Measurements from ENCODE around the gene SAC3D1.
"Not testable (repeated sequence)": the region's sequence is repeated elsewhere in the genome, so short reads cannot be mapped to it uniquely, and the experiment has no call there.

Gene SAC3D1

DNA sequence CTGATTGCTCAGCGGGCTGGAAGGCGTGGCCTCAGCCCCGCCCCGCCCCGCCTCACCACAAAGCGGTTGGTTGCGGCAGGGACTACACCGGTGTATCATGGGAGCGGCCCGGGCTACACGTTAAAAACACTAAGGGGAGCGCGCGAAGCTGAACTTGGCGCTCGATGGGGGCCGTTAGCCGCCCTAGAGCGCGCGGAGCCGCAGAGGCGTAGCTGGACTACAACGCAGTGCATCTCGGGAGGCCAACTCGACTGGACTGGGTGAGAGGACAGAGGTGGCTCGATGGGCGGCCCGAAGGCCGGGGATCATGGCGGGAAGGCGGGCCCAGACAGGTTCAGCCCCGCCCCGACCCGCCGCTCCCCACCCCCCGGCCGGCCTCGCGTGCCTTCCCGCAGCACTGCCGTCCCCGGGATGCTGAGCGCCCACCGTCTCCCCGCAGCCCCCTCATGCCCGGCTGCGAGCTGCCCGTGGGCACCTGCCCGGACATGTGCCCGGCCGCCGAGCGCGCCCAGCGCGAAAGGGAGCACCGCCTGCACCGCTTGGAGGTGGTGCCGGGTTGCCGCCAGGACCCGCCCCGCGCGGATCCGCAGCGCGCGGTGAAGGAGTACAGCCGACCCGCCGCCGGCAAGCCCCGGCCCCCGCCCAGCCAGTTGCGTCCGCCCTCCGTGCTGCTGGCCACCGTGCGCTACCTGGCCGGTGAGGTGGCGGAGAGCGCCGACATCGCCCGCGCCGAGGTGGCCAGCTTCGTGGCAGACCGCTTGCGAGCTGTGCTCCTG is at the start of gene SAC3D1:
SAC3D1 (plus strand) TSS at position 364 of the 776 bp plus-strand sequence; CDS start at position 447, 83 bp downstream.
- peak; percentile 96 for DNase-seq

DNA sequence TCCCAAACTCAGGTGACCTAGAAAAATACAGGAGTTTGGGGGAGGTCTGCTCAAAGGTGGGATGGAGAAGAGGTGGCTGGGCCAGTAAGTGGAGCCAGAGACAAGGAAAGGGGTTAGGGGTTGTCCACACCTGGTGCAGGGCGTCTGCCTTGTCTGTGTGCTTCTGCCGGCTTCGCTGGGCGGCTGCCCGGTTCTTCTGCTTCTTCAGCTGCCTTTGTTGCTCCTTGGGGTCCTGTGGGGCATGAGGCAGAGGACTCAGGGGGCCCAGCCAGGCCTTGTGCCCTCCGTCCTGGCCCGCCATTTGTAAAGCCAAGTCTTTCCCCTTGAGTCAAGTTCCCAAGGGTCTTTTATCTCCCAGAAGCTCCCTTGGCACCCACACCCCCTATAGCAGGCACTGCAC is 46.7 kb upstream of the SAC3D1 start:
- DNase-seq: no peak

DNA sequence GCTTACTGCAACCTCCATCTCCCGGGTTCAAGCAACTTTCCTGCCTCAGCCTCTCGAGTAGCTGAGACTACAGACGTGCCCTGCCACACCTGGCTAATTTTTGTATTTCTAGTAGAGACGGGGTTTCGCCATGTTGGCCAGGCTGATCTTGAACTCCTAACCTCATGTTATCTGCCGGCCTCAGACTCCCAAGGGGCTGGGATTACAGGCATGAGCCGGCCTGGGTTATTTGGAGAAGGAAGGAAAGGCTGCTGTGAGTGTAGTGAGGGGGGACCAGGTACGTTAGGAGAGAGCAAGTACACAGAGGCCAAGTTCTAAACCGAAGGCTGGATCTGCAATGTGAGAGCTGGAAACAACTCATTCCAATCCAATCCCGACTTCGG is 44.7 kb upstream of the SAC3D1 start:
- no peak for DNase-seq

DNA sequence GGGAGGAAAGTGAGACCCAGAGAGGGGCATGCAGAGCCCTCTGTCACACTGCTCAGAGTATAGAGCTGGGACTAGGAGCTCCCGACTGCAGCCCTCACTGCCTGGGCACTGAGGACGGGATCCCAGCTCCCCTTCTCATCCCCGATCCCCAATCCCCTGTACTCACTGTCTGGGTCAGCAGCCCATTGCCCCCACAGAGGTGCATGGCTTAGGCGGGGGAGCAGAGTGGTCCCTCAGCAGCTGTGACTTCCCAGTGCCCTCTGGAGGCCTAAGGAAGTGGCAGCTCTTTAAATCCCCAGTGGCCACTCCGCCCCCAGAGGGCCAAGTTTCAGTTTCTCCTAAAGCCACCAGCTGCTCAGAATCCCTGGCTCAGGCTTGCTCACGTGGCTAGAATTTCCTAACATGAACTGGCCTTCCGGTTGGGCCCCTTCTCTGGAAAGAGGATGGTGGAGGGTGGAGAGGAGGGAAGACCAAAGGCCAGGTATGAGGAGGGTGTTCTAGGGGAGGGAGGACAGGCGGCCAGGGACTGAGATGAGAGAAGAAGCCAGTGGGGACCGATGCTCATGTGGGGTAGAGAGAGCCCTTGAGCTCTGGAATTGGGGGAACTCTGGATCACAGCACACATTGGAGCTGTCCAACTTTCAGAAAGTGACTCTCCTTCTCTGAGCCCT is 44.2 kb upstream of the SAC3D1 start, which contains the start of gene BATF2:
BATF2 (minus strand) TSS at position 262 of the 671 bp plus-strand sequence; CDS start at position 205, 57 bp downstream.
- peak; percentile 54 for DNase-seq

DNA sequence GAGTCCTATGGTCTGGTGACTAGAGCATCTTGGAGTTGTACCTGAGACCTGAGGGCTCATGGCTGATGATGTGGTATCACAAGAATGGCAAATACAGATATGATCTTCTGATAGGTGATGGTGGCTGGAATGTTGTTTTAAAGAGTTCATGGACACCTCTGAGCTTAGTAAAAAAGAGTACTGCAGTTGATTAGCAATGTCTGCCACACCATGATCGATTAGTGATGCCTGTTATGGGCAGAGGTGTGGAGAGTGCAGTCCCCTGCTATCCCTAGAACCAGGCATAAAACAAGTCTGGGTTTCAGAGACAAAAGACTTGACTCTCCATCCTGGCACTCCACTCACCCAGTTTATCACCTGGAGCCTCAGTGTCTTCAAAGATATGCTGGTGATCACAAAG is 42.9 kb upstream of the SAC3D1 start:
- no peak for DNase-seq

DNA sequence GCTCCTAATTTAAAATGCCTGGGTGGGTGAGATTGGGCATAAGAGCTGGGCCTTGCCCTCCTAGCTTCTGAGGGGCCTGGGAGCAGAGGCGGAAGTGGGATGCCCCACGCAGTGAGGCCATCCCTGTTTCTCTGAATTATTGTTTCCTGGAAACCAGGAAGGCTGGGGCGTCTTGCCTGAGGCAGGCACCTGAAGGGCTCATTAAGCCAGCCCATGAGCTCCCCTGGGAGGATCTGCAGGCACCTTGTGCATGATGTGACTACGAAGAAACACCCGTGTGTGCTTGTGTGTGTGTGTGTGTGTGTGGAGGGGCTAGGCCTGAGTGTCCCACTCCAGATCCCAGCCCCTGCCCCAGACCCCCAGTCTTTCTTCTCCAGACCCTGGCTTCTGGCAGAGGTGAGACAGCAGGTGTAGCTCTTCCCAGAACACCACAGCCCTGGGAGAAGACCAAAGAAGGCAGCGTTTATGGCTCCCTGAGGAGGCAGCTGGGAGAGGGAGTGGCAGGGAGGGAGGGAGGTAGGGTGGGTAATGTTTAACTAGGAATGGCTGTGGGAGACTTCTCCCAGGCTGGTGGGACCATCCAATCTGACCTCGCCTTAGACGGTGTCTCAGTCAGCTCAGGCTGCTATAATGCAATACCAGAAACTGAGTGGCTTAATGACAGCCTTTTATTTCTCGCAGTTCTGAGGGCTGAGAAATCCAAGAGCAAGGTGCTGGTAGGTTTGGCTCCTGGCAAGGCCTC is 42.1 kb upstream of the SAC3D1 start:
- no peak for DNase-seq

DNA sequence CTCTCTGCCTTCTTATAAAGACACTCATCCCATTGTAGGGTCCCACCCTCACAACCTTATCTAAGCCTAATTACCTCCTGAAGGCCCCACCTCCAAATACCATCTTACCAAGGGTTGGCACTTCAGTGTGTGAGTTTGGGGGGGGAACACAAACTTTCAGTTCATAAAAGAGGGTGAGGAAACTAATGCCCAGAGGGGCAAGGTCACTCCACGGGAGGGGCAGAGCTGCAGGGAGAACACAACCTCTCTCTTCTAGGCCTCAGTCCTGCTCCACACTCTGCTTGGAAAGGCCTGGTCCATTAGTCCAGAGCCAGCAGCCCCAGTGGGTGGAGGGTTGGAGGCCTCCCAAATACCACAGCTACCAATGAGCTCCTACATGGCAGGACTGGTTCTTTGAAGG is 41.5 kb upstream of the SAC3D1 start:
- no peak for DNase-seq

DNA sequence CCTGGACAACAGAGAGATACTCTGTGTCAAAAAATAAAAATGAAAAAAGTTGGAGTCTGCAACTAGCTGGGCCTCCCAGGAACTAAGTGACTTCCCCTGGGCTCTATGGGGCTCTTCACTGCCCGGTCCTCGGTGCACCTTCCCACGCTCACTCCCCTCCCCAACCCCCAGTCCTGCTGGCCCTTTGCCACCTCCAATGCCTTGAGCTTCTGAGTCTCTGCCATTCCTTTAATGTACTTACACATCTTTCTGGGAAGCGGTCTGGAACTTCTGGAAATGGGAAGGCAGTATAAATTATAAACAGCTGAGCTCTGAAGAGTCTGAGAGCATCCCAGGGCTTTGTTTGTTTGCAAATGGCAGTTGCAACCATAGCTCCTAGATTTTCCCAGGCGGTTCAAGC is 38.3 kb upstream of the SAC3D1 start:
- DNase-seq: no peak

DNA sequence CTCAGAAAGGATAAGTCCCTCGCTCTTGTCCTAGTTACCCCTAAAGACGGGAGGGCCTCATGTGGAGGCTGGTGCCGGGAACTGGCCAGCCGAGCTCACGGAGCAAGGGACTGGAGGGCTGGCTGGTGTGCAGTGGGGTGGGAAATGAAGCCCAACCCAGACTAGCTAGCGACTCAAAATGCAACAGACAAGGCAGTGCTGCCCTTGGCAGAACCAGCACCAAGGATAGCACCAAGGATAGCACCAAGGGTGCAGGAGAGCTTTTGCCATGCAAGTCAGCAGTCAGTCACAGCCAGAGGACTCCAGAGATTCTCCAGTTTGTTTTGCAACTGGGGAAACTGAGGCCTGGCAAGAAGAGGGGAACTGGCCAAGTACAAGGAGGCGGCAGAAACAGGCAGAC is 37.7 kb upstream of the SAC3D1 start:
- peak; percentile 33 for DNase-seq

DNA sequence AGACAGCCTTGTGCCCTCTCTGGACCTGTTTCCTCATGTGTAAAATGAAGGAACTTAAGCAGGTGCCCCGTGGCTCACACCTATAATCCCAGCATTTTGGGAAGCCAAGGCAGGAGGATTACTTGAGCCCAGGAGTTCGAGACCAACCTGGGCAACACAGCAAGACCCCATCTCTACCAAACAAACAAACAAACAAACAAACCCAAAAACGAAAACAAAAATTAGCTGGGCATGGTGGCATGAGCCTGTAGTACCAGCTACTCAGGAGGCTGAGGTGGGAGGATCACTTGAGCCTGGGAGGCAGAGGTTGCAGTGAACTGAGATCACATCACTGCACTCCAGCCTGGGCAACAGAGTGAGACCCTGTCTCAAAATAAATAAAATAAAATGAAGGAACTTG is 37.0 kb upstream of the SAC3D1 start:
- DNase-seq: not testable (repeated sequence)

DNA sequence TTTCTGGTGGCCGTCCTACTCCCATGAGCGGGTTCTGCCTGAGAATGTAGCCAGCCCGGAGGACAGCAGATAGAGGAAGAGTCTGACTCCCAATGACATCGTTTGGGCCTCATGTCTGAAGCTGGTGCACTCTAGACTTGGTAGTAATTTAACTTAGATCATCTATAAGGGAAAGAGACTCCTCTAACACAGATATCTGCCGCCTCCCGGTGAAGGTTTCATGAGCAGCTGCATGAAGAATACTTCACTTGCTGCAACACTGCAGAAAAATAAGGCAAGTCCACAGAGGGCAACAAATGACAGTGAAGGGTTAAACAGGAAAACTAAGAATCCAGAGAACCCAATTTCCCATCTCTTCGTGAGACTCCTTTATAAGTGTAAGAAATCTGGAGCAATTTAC is 33.0 kb upstream of the SAC3D1 start:
- no peak for DNase-seq

DNA sequence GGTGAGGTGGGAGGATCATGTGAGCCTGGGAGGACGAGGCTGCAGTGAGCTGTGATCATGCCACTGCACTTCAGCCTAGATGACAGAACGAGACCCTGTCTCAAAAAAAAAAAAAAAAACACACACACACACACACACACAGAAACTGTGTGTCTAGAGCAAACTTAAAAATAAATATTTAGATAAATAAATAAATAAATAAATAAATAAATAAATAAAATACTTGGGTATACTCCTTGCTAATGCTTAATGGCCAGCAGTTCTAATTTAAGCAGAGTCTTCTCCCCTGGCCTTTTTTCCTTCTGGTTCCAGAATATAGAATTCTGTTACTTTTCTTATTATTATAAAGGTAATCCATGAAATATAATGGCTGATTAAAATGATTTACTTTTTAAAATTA is 32.1 kb upstream of the SAC3D1 start:
- no peak for DNase-seq

DNA sequence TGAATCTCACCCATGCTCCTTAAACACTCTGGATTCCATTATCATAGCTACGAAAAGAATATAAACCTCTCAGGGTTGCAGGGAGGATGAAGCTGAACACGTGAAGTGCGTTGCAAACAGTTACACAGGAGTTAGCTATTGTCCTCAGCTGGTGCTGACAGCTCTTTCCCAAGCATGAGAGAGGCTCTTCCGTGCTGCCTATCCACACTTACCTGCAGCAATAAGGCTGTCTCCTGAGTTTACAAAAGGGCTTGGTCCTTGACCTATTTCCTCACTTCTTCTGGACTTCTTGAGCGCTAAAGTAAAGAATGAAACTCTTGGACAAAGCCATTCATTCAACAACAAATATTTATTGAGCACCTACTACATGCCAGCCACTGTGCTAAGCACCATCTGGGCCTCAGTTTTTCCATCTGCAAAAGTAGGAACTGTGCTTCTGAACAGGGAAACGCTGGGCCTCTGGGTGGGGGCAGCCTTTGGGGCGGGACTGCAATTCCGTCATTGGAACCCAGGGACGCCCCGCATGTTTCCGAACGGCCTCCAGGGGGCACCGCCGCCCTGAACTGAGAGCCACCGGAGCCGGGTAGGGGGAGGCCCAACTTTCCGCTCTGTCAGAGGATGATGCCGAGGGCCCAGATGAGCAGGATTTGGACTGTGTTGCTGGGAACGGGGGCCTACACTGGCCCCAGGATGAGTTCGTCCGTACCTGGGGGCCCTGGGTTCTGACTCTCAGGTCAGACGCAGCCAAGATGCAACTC is 27.7 kb upstream of the SAC3D1 start:
- peak; percentile 87 for DNase-seq

DNA sequence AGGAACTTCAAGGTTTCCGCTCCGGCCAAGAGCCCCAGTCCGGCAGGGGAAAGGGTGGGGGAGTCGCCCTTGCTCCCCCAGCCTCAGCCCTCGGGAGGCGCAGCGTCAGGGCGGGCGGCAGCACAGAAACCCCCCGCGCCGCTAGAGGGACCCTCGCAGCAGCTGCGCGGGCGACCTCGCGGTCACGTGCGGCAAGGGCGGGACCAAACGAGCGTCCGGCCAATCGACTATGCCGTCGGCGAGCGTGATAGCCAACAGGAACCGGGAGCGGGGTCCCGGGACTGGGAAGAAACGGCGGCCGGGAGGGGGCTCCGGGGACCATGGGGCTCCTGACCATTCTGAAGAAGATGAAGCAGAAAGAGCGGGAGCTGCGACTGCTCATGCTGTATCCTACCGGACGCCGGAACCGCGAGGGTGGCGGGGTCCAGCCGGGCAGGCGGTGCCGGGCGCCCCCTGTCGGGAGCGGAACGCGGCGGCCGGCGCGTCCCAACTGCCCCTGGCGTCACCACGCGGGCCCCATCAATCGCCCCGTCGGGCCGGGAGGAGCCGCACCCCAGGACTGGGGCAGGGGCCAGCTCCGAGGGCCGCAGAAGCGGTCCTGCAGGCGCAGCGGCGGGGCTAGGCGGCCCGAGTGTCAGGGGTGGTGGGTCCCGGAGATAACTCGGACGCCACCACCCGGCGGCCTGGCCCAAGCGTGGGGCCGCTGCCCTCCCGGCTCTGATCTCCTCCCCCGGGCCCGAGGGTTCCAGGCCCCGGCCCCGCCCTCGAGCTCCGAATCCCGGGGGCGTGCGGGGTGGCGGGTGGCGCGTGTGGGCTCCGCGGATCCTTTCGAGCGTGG is 26.9 kb upstream of the SAC3D1 start, which contains the start of gene ARL2:
ARL2 (plus strand) TSS at position 273 of the 838 bp plus-strand sequence; CDS start at position 321, 48 bp downstream.
- peak; percentile 92 for DNase-seq

DNA sequence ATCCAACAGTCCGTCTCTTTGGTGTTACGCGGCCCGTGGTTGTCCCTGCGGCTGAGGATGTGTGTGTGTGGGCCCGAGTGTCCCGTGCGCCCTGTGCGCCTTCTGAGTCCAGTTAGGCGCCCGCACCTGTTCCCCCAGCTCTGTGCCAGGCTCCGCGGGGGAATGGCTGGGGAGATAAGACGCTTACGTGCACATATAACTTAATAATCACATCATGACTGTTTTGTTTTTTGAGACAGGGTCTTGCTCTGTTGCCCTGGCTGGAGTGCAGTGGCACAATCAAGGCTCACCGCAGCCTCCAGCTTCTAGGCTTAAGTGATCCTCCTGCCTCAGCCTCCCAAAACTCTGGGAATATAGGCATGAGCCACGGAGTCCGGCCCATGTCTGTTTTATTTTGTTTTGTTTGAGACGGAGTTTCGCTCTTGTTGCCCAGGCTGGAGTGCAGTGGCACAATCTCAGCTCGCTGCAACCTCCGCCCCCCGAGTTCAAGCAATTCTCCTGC is 26.2 kb upstream of the SAC3D1 start:
- DNase-seq: no peak

DNA sequence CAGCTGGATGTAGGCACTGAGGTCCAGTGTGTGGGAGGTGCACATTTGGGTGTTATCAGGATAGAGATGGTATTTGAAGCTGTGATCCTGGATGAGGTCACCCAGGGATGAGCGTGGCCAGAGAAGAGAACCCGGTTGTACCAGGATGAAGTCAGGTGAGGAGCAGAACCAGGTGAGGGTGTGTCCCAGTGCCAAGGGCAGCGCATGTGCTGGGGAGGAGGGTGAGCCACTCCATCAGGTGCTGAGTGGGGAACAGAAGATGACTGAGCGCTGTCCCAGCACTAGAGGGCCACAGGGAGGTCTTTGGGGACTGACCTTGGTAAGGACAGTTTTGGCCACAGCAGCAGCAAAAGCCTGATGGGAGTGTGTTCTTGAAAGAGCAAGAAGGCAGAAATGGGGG is 24.3 kb upstream of the SAC3D1 start:
- DNase-seq: no peak

DNA sequence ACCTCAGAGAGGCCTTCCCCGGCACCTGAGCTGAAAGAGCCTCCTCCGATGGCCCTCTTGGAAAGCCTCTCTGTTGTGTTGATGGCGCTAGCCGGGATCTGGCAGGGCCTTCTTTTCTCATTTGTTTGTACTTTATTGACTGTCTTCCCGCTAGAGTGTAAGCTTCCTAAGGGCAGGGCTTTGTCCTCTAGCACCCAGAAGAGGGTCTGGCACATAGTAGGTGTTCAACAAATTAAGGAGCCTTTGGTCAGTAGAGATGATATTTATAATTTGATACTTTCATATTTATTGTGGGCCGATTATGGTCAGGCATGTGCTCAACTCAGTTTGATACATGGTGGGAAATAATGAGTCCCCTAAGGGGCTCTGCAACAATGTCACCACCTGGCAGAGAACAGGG is 23.1 kb upstream of the SAC3D1 start:
- no peak for DNase-seq

DNA sequence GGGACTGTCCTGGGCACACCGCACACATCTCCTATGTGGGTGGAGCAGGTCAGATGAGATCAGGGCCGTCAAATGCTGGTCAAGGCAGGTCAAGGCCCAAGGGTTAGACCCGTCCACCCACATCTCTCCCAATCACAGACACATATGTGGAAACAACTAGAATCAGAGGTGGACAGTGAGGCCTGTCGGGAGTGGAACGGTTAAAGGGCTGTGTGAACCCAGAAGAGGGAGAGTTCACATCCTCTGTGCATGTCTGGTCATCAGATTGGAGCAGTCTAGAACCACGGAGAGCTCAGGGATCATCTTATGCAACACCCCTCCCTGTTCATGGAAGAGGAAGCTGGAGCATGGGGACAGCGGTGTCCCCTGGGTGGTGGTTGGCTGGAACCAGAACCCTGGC is 21.2 kb upstream of the SAC3D1 start:
- DNase-seq: no peak

DNA sequence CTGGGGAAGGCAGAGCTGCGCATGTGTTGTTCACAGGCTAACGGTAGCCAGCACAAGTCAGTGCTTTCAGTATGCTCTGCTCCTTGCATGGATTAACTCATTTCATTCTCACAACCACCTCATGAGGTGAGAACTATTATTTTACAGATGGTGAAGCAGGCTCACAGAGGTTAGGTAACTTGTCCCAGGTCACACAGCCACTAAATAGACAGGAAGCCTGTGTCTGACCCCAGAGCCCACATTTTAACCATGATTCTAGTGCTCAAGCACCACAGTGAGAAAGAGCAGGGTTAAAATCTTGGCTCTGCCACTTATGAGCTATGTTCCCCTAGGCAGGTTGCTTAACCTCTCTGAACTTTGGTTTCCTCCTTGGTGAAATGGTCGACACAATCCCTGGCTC is 20.0 kb upstream of the SAC3D1 start:
- DNase-seq: no peak

DNA sequence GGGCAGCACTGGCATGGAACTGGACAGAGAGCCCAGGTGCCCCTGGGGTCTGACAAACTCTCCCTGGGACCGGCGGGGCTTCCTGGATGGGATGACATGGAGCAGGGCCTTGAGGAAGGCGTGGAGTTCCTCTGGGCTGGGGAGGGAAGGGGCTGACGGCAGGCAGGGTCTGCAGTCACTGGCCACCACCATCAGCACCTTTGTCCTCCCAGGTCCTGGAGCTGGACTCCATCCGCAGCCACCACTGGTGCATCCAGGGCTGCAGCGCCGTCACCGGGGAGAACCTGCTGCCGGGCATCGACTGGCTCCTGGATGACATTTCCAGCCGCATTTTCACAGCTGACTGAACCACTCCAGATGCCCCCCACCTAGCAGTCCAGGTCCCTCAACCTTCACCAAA is 19.5 kb upstream of the SAC3D1 start:
- DNase-seq: no peak

DNA sequence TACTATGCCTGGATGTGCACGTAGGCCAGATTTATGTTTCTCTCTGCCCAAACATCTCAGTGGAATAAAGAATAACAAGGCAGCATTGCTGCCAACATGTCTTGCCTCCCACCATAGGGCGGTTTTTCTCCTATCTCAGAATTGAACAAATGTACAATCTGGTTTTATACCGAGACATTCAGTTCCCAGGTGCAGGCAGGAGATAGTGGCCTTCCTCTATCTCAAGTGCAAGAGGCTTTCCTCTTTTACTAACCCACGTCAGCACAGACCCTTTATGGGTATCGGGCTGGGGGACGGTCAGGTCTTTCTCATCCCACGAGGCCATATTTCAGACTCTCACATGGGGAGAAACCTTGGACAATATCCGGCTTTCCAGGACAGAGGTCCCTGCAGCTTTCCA is 17.5 kb upstream of the SAC3D1 start:
- DNase-seq: not testable (repeated sequence)

DNA sequence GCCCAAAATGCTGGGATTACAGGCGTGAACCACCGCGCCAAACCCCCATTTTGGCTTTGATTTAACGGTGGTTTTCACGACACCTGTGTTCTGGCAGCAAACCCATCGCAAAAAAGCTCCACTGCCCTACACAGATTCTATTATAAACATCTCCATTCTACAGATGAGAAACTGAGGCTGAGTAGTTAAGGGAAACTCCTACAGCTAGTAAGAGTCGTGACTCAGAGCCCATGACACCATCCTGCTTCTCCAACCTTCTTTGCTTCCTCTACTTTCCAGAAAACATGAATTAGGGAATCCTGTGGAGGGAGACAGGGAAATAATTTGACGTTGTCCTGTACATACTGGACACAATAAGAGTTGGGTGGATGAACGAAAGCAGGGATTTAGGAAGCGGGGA is 14.2 kb upstream of the SAC3D1 start:
- no peak for DNase-seq

All from fibroblast of skin of right quadriceps (primary cell).